HepG2 (cell line): ENCODE results near the gene U2AF1L4. TPM values are rescaled to one million over a fixed set of nuclear protein-coding genes. Genes with fewer than 3 reads are reported as not detected.

ENCODE experiments used
- ATAC-seq: fragments of 200-7000 bp; cut with Tn5 transposase; 3 replicates; pipeline ENCODE4 v1.9.1; 2020; ENCODE audit warnings: mild to moderate bottlenecking, moderate library complexity
- BruUV-seq: library from RNA; stranded (reverse); fragments of 400-500 nt; replicated peaks from 2 replicates; lab custom pipeline; 2021; lab: Mats Ljungman, UMichigan
- CTCF ChIA-PET: fragments of 300-600 bp; formaldehyde crosslinking; extraction: SDS; loops from one replicate; lab custom pipeline; 2021; ENCODE audit warnings: low total read pairs, inconsistent platforms, low intra/inter-chr PET ratio; lab: Yijun Ruan, JAX
- POLR2A ChIA-PET: fragments of 350-600 bp; sonication (Branson Sonifier 250); formaldehyde crosslinking; loops from one replicate; lab custom pipeline; 2020; ENCODE audit warnings: antibody characterized with exemption, inconsistent platforms; lab: Yijun Ruan, JAX
- DNase-seq: peaks from one replicate; pipeline ENCODE4 v3.0.0-alpha.2; 2015; ENCODE audit warnings: low spot score
- FAIRE-seq: peaks from 3 replicates; lab custom pipeline; 2011; peaks lifted over from hg19 to GRCh38; lab: Jason Lieb, UNC
- H2AFZ ChIP-seq: one replicate; pipeline ENCODE4 v1.6.1; 2011; ENCODE audit warnings: low read length, inconsistent platforms
- H3K27ac ChIP-seq: fragments of 300-600 bp; 3 replicates; pipeline ENCODE4 v1.8.0; 2011; ENCODE audit warnings: mixed run types, mild to moderate bottlenecking, mixed read lengths, low read length, inconsistent platforms; ENCODE audit not compliant: insufficient read depth; ENCODE audit errors: extremely low read length
- H3K27me3 ChIP-seq, 2 experiments: fragments of 200-600 bp in 1 of 2; 2 replicates in 1 of 2; 3 replicates in 1 of 2; pipeline versions ENCODE4 v1.6.0 to v1.8.0; 2011; ENCODE audit warnings: low read length in 2 of 2, mild to moderate bottlenecking in 2 of 2, moderate library complexity in 2 of 2, inconsistent platforms in 1 of 2; ENCODE audit not compliant: insufficient read depth in 2 of 2, control insufficient read depth in 1 of 2
- H3K36me3 ChIP-seq, 2 experiments: fragments of 200-600 bp in 1 of 2; replicated peaks in 1 of 2; 2 replicates in 1 of 2; 3 replicates in 1 of 2; pipeline versions ENCODE4 v1.5.1 to v1.8.0; 2011; ENCODE audit warnings: low read length in 2 of 2, inconsistent platforms in 1 of 2; ENCODE audit not compliant: insufficient read depth in 2 of 2, control insufficient read depth in 1 of 2
- H3K4me1 ChIP-seq: 2 replicates; pipeline ENCODE4 v1.5.1; 2012; ENCODE audit warnings: low read length, inconsistent platforms; ENCODE audit not compliant: insufficient read depth
- H3K4me2 ChIP-seq: 2 replicates; pipeline ENCODE4 v1.6.0; 2011; ENCODE audit warnings: low read depth, low read length, inconsistent platforms
- H3K4me3 ChIP-seq, 3 experiments: fragments of 200-600 bp in 1 of 3; sonication (generic), shearing (Covaris generic) in 1 of 3; replicated peaks in 1 of 3; 2 replicates each; pipeline ENCODE4 v1.5.1; 2011 to 2016; ENCODE audit warnings: low read length in 3 of 3, inconsistent platforms in 2 of 3, low read depth in 2 of 3, mild to moderate bottlenecking in 2 of 3, control low read depth in 1 of 3, mixed read lengths in 1 of 3; ENCODE audit not compliant: insufficient read depth in 1 of 3
- H3K79me2 ChIP-seq: one replicate; pipeline ENCODE4 v1.6.1; 2011; ENCODE audit warnings: low read length, inconsistent platforms; ENCODE audit not compliant: insufficient read depth
- H3K9ac ChIP-seq: 2 replicates; pipeline ENCODE4 v1.6.0; 2011; ENCODE audit warnings: mild to moderate bottlenecking, low read depth, low read length, inconsistent platforms; ENCODE audit not compliant: insufficient read depth
- H3K9me3 ChIP-seq: 2 replicates; pipeline ENCODE4 v1.5.1; 2012; ENCODE audit warnings: mild to moderate bottlenecking, low read length
- H4K20me1 ChIP-seq: 2 replicates; pipeline ENCODE4 v1.6.0; 2011; ENCODE audit warnings: inconsistent platforms, mild to moderate bottlenecking, low read length, moderate library complexity; ENCODE audit not compliant: insufficient read depth
- BCL3 ChIP-seq: sonication (generic); formaldehyde crosslinking; IDR thresholded peaks from 2 replicates; pipeline ENCODE4 v1.5.1; 2020; ENCODE audit warnings: mild to moderate bottlenecking, missing genetic modification reagents, moderate library complexity
- FOXK2 ChIP-seq: fragments of 450-650 bp; IDR thresholded peaks from 2 replicates; pipeline ENCODE4 v1.6.1; 2016
- PHF8 ChIP-seq: sonication (generic); formaldehyde crosslinking; IDR thresholded peaks from 2 replicates; pipeline ENCODE4 v1.5.0; 2020; ENCODE audit warnings: missing genetic modification reagents
- ZNF136 ChIP-seq: sonication (generic); formaldehyde crosslinking; IDR thresholded peaks from 2 replicates; pipeline ENCODE4 v1.8.1; 2022; ENCODE audit warnings: low read depth, mild to moderate bottlenecking, moderate library complexity, missing genetic modification reagents
- ZNF275 ChIP-seq: sonication (generic); formaldehyde crosslinking; IDR thresholded peaks from 2 replicates; pipeline ENCODE4 v1.8.0; 2022; ENCODE audit warnings: missing genetic modification reagents, mild to moderate bottlenecking, inconsistent platforms, borderline replicate concordance
- ZNF543 ChIP-seq: sonication (generic); formaldehyde crosslinking; IDR thresholded peaks from 2 replicates; pipeline ENCODE4 v1.4.0; 2020; ENCODE audit warnings: mild to moderate bottlenecking, missing genetic modification reagents
- ZNF724P ChIP-seq: sonication (generic); formaldehyde crosslinking; IDR thresholded peaks from 2 replicates; pipeline ENCODE4 v1.8.0; 2022; ENCODE audit warnings: missing genetic modification reagents, borderline replicate concordance
- WGBS: methylation state at CpG from one replicate; pipeline ENCODE4 v1.1.6; 2017; ENCODE audit warnings: low lambda C conversion rate; 5-methylcytosine and 5-hydroxymethylcytosine counted together
- in situ Hi-C: cut with HindIII; loops from 2 replicates; pipeline ENCODE4 v1.10.0; 2017; ENCODE audit warnings: low pct_unique_long_range_greater_than_20kb; ENCODE audit not compliant: extremely low pct_ligation_motif_present
- intact Hi-C: fragments of 100-400 bp; cut with micrococcal nuclease; formaldehyde crosslinking; loops from one replicate; pipeline ENCODE4 v1.10.0; 2022; ENCODE audit not compliant: unreplicated experiment
- polyA plus RNA-seq, 8 experiments: library from polyadenylated mRNA; depleted of rRNA in 3 of 8; stranded (reverse) in 7 of 8; unstranded in 1 of 8; fragments of >200 nt; fragmentation: Illumina TruSeq in 4 of 8; extraction: Trizol in 4 of 8; gene quantifications; 2 replicates each; pipeline versions ENCODE4 v1.2.1 to v1.2.3, GENCODE V29; 2011 to 2016; ENCODE audit warnings: low read depth in 4 of 8, missing spikeins in 1 of 8, mixed read lengths in 1 of 8; ENCODE audit not compliant: insufficient read depth in 1 of 8
- total RNA-seq, 5 experiments: library from RNA; depleted of rRNA; stranded (reverse); fragments of >200 nt; fragmentation: Illumina TruSeq; extraction: Trizol; gene quantifications; 2 replicates each; pipeline ENCODE4 v1.2.3, GENCODE V29; 2016; ENCODE audit warnings: low read depth in 1 of 5
- TF ChIP-seq, protein P1 (sequence below): sonication (generic); formaldehyde crosslinking; IDR thresholded peaks from 2 replicates; pipeline ENCODE4 v1.5.1; 2020; ENCODE audit warnings: missing genetic modification reagents, mild to moderate bottlenecking, borderline replicate concordance
- TF ChIP-seq, protein P2 (sequence below): sonication (generic); formaldehyde crosslinking; conservative IDR thresholded peaks from 2 replicates; pipeline ENCODE4 v1.4.0; 2020; ENCODE audit warnings: missing genetic modification reagents
- TF ChIP-seq, protein P3 (sequence below), 2 experiments: sonication (generic) in 1 of 2; formaldehyde crosslinking in 1 of 2; IDR thresholded peaks; 2 replicates each; pipeline versions ENCODE4 v1.4.0 to v1.6.1; 2018 to 2020; ENCODE audit warnings: missing genetic modification reagents in 2 of 2, borderline replicate concordance in 1 of 2, low read depth in 1 of 2, mild to moderate bottlenecking in 1 of 2, missing biosample characterization in 1 of 2
- TF ChIP-seq, protein P4 (sequence below): conservative IDR thresholded peaks from 2 replicates; pipeline ENCODE4 v1.6.1; 2018; ENCODE audit warnings: missing genetic modification reagents
- TF ChIP-seq, protein P5 (sequence below): sonication (generic); formaldehyde crosslinking; IDR thresholded peaks from 2 replicates; pipeline ENCODE4 v1.4.0; 2020; ENCODE audit warnings: mild to moderate bottlenecking, missing genetic modification reagents

Gene U2AF1L4
- total and polyA plus RNA-seq, 2 of the 13 experiments (the other 11 are each of a cell fraction or from before 2014, with no cell fraction given) = 7.9 to 15.4 TPM

- Histone ChIP-seq H2AFZ (peak overlapping the region; percentile 89), H4K20me1 (no peaks in the 10 kb centered on the region), H3K4me3 (peak overlapping the region; percentile 50 to 77 (median 70)), H3K79me2 (no peaks in the 10 kb centered on the region), H3K4me1 (peaks cover 29% of the 10 kb centered on the region), H3K27me3 (no peaks in the 10 kb centered on the region), H3K9ac (peak overlapping the region; percentile 62), H3K36me3 (no peaks in the 10 kb centered on the region), H3K27ac (peak overlapping the region; percentile 56), H3K9me3 (no peaks in the 10 kb centered on the region), H3K4me2 (peak overlapping the region; percentile 92)
- DNase-seq = peak; percentile 96
- intact Hi-C loops (no loop called here), in situ Hi-C loops (no loop called here)
- BruUV-seq = no TSS peak
- ChIA-PET POLR2A (interaction anchor here (0.5 to 2.4 kb wide), 20 partner anchors 10 to 434 kb away, joined by 3 to 23 read pairs (median 4); partner anchors contain the start of genes COX6B1, LIN37 and PRODH2), CTCF (interaction anchor here (1.0 to 1.7 kb wide), 2 partner anchors 9 to 14 kb away, joined by 4 to 7 read pairs; no protein-coding TSS in a partner anchor)
- ATAC-seq = peak; percentile 99
- under 1% methylated on average over 19 of the region's 50 CpGs for WGBS
- peak; percentile 86 for FAIRE-seq
- TF ChIP-seq, protein P1, sequence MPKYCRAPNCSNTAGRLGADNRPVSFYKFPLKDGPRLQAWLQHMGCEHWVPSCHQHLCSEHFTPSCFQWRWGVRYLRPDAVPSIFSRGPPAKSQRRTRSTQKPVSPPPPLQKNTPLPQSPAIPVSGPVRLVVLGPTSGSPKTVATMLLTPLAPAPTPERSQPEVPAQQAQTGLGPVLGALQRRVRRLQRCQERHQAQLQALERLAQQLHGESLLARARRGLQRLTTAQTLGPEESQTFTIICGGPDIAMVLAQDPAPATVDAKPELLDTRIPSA (CRISPR knock-in tag) = no peak
- TF ChIP-seq ZNF543 = peak; percentile 32; the same call in 1 of the 2 replicates
- peak; percentile 62; the same call in 1 of the 2 replicates for TF ChIP-seq ZNF275 (CRISPR knock-in tag)
- TF ChIP-seq, protein P2, sequence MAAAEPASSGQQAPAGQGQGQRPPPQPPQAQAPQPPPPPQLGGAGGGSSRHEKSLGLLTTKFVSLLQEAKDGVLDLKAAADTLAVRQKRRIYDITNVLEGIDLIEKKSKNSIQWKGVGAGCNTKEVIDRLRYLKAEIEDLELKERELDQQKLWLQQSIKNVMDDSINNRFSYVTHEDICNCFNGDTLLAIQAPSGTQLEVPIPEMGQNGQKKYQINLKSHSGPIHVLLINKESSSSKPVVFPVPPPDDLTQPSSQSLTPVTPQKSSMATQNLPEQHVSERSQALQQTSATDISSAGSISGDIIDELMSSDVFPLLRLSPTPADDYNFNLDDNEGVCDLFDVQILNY (CRISPR knock-in tag) = peak; percentile 48; the same call in 1 of the 2 replicates
- TF ChIP-seq, protein P3, sequence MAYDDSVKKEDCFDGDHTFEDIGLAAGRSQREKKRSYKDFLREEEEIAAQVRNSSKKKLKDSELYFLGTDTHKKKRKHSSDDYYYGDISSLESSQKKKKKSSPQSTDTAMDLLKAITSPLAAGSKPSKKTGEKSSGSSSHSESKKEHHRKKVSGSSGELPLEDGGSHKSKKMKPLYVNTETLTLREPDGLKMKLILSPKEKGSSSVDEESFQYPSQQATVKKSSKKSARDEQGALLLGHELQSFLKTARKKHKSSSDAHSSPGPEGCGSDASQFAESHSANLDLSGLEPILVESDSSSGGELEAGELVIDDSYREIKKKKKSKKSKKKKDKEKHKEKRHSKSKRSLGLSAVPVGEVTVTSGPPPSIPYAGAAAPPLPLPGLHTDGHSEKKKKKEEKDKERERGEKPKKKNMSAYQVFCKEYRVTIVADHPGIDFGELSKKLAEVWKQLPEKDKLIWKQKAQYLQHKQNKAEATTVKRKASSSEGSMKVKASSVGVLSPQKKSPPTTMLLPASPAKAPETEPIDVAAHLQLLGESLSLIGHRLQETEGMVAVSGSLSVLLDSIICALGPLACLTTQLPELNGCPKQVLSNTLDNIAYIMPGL (CRISPR knock-in tag; IDR thresholded peaks at IDR 0.05; ENCODE audit: borderline replicate concordance in 1 of 2, low read depth in 1 of 2) = peak in 1 of 2 experiments; percentile 54; a peak in 1 of 4 replicates
- TF ChIP-seq, protein P4, sequence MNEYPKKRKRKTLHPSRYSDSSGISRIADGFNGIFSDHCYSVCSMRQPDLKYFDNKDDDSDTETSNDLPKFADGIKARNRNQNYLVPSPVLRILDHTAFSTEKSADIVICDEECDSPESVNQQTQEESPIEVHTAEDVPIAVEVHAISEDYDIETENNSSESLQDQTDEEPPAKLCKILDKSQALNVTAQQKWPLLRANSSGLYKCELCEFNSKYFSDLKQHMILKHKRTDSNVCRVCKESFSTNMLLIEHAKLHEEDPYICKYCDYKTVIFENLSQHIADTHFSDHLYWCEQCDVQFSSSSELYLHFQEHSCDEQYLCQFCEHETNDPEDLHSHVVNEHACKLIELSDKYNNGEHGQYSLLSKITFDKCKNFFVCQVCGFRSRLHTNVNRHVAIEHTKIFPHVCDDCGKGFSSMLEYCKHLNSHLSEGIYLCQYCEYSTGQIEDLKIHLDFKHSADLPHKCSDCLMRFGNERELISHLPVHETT (CRISPR knock-in tag) = no peak
- TF ChIP-seq FOXK2 = no peak
- peak; percentile 70; the same call in 1 of the 2 replicates for TF ChIP-seq ZNF136 (CRISPR knock-in tag)
- TF ChIP-seq, protein P5, sequence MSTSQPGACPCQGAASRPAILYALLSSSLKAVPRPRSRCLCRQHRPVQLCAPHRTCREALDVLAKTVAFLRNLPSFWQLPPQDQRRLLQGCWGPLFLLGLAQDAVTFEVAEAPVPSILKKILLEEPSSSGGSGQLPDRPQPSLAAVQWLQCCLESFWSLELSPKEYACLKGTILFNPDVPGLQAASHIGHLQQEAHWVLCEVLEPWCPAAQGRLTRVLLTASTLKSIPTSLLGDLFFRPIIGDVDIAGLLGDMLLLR = peak; percentile 30; the same call in 1 of the 2 replicates
- peak; percentile 77 for TF ChIP-seq PHF8 (CRISPR knock-in tag)
- 0 out of 2 replicates have a peak, but pooled peaks have one; percentile 66 for TF ChIP-seq BCL3 (CRISPR knock-in tag)
- TF ChIP-seq ZNF724P (CRISPR knock-in tag) = peak; percentile 52; the same call in 1 of the 2 replicates
These were observed 42.8 kb downstream of the U2AF1L4 start for GRCh38 chr19:35702223-35703012.
